ENCODE results near the gene RAB3IL1.

GRCh38 chr11:61966734-61967115, 49.4 kb upstream of the RAB3IL1 start:
- TF ChIP-seq CTCF (IDR thresholded peaks at IDR 0.05) (no peak), POLR2A (IDR thresholded peaks at IDR 0.05) (no peak)
